ENCODE measurements around the gene CHRM1.
A peak's percentile ranks its signal among the peaks of the same experiment; 100 is the strongest.

CHRM1 gene

GRCh38 chr11:62881579-62882430 lies 39.4 kb downstream of the CHRM1 start:
- H3K4me1 ChIP-seq (ENCODE audit: insufficient read depth, low read length): peaks cover 26% of the 10 kb centered on the region
- H3K27me3 ChIP-seq (ENCODE audit: insufficient read depth, low read length): no peaks in the 10 kb centered on the region

GRCh38 chr11:62880803-62881578 lies 40.2 kb downstream of the CHRM1 start, which contains the start of gene SLC3A2:
TSS of gene SLC3A2 (plus strand) at chr11:62880896. CDS start at chr11:62881024, 128 bp downstream.
- Histone ChIP-seq H3K9ac (ENCODE audit: low read depth, low read length) (peak within 1 kb of the TSS; percentile 97), H3K36me3 (ENCODE audit: insufficient read depth, low read length) (peaks cover 78% of the 10 kb centered on the region), H3K9me3 (ENCODE audit: insufficient read depth, low read depth, low read length) (no peaks in the 10 kb centered on the region), H3K27ac (ENCODE audit: low read depth, low read length) (peak within 1 kb of the TSS; percentile 100), H3K27me3 (ENCODE audit: insufficient read depth, low read length) (no peaks in the 10 kb centered on the region), H3K4me3 (ENCODE audit: low read length) (peak within 1 kb of the TSS; percentile 81), H3K4me1 (ENCODE audit: insufficient read depth, low read length) (peaks cover 26% of the 10 kb centered on the region)
- WGBS: under 1% methylated on average over 69 of the region's 69 CpGs

More at GRCh38 chr11:62881579-62882430, 39.4 kb downstream of the CHRM1 start:
- H3K36me3 ChIP-seq (ENCODE audit: insufficient read depth, low read length): peaks cover 79% of the 10 kb centered on the region
- peak overlapping the region; percentile 81 for H3K4me3 ChIP-seq (ENCODE audit: low read length)
- 7% methylated on average over 18 of the region's 21 CpGs for WGBS
- peak overlapping the region; percentile 97 for H3K9ac ChIP-seq (ENCODE audit: low read depth, low read length)
- H3K27ac ChIP-seq (ENCODE audit: low read depth, low read length): peak overlapping the region; percentile 100
- H3K9me3 ChIP-seq (ENCODE audit: insufficient read depth, low read depth, low read length): no peaks in the 10 kb centered on the region

- WGBS: 22% methylated on average over 16 of the region's 16 CpGs
- Histone ChIP-seq H3K9me3 (ENCODE audit: insufficient read depth, low read depth, low read length) (no peaks in the 10 kb centered on the region), H3K4me1 (ENCODE audit: insufficient read depth, low read length) (peaks cover 26% of the 10 kb centered on the region)
Observed at GRCh38 chr11:62880231-62880802, 40.8 kb downstream of the CHRM1 start.

GRCh38 chr11:62879235-62879978 lies 41.8 kb downstream of the CHRM1 start:
- peak overlapping the region; percentile 100; the same call in 1 of the 2 replicates for H3K27ac ChIP-seq (ENCODE audit: low read depth, low read length)
- H3K27me3 ChIP-seq (ENCODE audit: insufficient read depth, low read length): no peaks in the 10 kb centered on the region
- peaks cover 26% of the 10 kb centered on the region for H3K4me1 ChIP-seq (ENCODE audit: insufficient read depth, low read length)
- peaks cover 76% of the 10 kb centered on the region for H3K36me3 ChIP-seq (ENCODE audit: insufficient read depth, low read length)
- H3K9me3 ChIP-seq (ENCODE audit: insufficient read depth, low read depth, low read length): no peaks in the 10 kb centered on the region
- peak overlapping the region; percentile 81 for H3K4me3 ChIP-seq (ENCODE audit: low read length)
- 72% methylated on average over 7 of the region's 7 CpGs for WGBS
- no peak overlapping the region for H3K9ac ChIP-seq (ENCODE audit: low read depth, low read length)

More at GRCh38 chr11:62880231-62880802, 40.8 kb downstream of the CHRM1 start:
- Histone ChIP-seq H3K36me3 (ENCODE audit: insufficient read depth, low read length) (peaks cover 76% of the 10 kb centered on the region), H3K9ac (ENCODE audit: low read depth, low read length) (peak overlapping the region; percentile 97), H3K27me3 (ENCODE audit: insufficient read depth, low read length) (no peaks in the 10 kb centered on the region), H3K27ac (ENCODE audit: low read depth, low read length) (peak overlapping the region; percentile 100; the same call in 1 of the 2 replicates), H3K4me3 (ENCODE audit: low read length) (peak overlapping the region; percentile 81)

- no peak overlapping the region for H3K4me3 ChIP-seq (ENCODE audit: low read length)
- no peaks in the 10 kb centered on the region for H3K9me3 ChIP-seq (ENCODE audit: insufficient read depth, low read depth, low read length)
- H3K27me3 ChIP-seq (ENCODE audit: insufficient read depth, low read length): no peaks in the 10 kb centered on the region
- peaks cover 12% of the 10 kb centered on the region for H3K4me1 ChIP-seq (ENCODE audit: insufficient read depth, low read length)
- peaks cover 76% of the 10 kb centered on the region for H3K36me3 ChIP-seq (ENCODE audit: insufficient read depth, low read length)
- WGBS: 96% methylated on average over 6 of the region's 6 CpGs
- H3K27ac ChIP-seq (ENCODE audit: low read depth, low read length): no peak overlapping the region
- H3K9ac ChIP-seq (ENCODE audit: low read depth, low read length): no peak overlapping the region
Observed at GRCh38 chr11:62876712-62877111, 44.5 kb downstream of the CHRM1 start.

- Histone ChIP-seq H3K36me3 (ENCODE audit: insufficient read depth, low read length) (peaks cover 84% of the 10 kb centered on the region), H3K27me3 (ENCODE audit: insufficient read depth, low read length) (no peaks in the 10 kb centered on the region), H3K9me3 (ENCODE audit: insufficient read depth, low read depth, low read length) (no peaks in the 10 kb centered on the region), H3K4me3 (ENCODE audit: low read length) (no peak overlapping the region), H3K9ac (ENCODE audit: low read depth, low read length) (no peak overlapping the region), H3K27ac (ENCODE audit: low read depth, low read length) (no peak overlapping the region), H3K4me1 (ENCODE audit: insufficient read depth, low read length) (peaks cover 12% of the 10 kb centered on the region)
- 93% methylated on average over 7 of the region's 7 CpGs for WGBS
Observed at GRCh38 chr11:62875698-62876478, 45.3 kb downstream of the CHRM1 start.

GRCh38 chr11:62874851-62875250 lies 46.3 kb downstream of the CHRM1 start:
- H3K27ac ChIP-seq (ENCODE audit: low read depth, low read length): no peak overlapping the region
- 98% methylated on average over 7 of the region's 7 CpGs for WGBS

GRCh38 chr11:62865635-62866034 lies 55.5 kb downstream of the CHRM1 start:
- Histone ChIP-seq H3K27ac (ENCODE audit: low read depth, low read length) (no peak overlapping the region), H3K9ac (ENCODE audit: low read depth, low read length) (0 out of 2 replicates have a peak overlapping the region, but pooled peaks have one; percentile 19), H3K9me3 (ENCODE audit: insufficient read depth, low read depth, low read length) (no peaks in the 10 kb centered on the region), H3K4me1 (ENCODE audit: insufficient read depth, low read length) (peaks cover 12% of the 10 kb centered on the region; the same call in 1 of the 2 replicates), H3K27me3 (ENCODE audit: insufficient read depth, low read length) (no peaks in the 10 kb centered on the region), H3K4me3 (ENCODE audit: low read length) (no peak overlapping the region), H3K36me3 (ENCODE audit: insufficient read depth, low read length) (peaks cover 61% of the 10 kb centered on the region)
- 96% methylated on average over 6 of the region's 6 CpGs for WGBS

More at GRCh38 chr11:62874851-62875250, 46.3 kb downstream of the CHRM1 start:
- Histone ChIP-seq H3K9me3 (ENCODE audit: insufficient read depth, low read depth, low read length) (no peaks in the 10 kb centered on the region), H3K36me3 (ENCODE audit: insufficient read depth, low read length) (peaks cover 90% of the 10 kb centered on the region), H3K9ac (ENCODE audit: low read depth, low read length) (no peak overlapping the region), H3K27me3 (ENCODE audit: insufficient read depth, low read length) (no peaks in the 10 kb centered on the region), H3K4me1 (ENCODE audit: insufficient read depth, low read length) (peaks cover 7% of the 10 kb centered on the region), H3K4me3 (ENCODE audit: low read length) (no peak overlapping the region)

GRCh38 chr11:62863687-62864335 lies 57.4 kb downstream of the CHRM1 start:
- WGBS: 94% methylated on average over 2 of the region's 4 CpGs
- Histone ChIP-seq H3K27me3 (ENCODE audit: insufficient read depth, low read length) (no peaks in the 10 kb centered on the region), H3K4me1 (ENCODE audit: insufficient read depth, low read length) (peaks cover 16% of the 10 kb centered on the region; the same call in 1 of the 2 replicates), H3K9me3 (ENCODE audit: insufficient read depth, low read depth, low read length) (no peaks in the 10 kb centered on the region), H3K4me3 (ENCODE audit: low read length) (no peak overlapping the region), H3K9ac (ENCODE audit: low read depth, low read length) (no peak overlapping the region), H3K27ac (ENCODE audit: low read depth, low read length) (no peak overlapping the region), H3K36me3 (ENCODE audit: insufficient read depth, low read length) (peaks cover 56% of the 10 kb centered on the region)

Measured in HUES64 (cell line).